ENCODE data around the gene MTAP. TPM values are rescaled to one million over a fixed set of nuclear protein-coding genes. Genes with fewer than 3 reads are reported as not detected.
A peak's percentile ranks its signal among the peaks of the same experiment; 100 is the strongest.

MTAP gene
- total and polyA plus RNA-seq, 2 of the 13 experiments (the other 11 are each of a cell fraction or from before 2014, with no cell fraction given): 16.7 to 51.2 TPM

DNA sequence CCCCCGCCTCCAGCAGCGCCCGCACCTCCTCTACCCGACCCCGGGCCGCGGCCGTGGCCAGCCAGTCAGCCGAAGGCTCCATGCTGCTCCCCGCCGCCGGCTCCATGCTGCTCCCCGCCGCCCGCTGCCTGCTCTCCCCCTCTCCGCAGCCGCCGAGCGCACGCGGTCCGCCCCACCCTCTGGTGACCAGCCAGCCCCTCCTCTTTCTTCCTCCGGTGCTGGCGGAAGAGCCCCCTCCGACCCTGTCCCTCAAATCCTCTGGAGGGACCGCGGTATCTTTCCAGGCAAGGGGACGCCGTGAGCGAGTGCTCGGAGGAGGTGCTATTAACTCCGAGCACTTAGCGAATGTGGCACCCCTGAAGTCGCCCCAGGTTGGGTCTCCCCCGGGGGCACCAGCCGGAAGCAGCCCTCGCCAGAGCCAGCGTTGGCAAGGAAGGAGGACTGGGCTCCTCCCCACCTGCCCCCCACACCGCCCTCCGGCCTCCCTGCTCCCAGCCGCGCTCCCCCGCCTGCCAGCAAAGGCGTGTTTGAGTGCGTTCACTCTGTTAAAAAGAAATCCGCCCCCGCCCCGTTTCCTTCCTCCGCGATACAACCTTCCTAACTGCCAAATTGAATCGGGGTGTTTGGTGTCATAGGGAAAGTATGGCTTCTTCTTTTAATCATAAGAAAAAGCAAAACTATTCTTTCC is 172.4 kb downstream of the MTAP start (continued):
- TF ChIP-seq SOX6 (IDR thresholded peaks at IDR 0.05) (no peak), SOX6 (CRISPR knock-in tag; IDR thresholded peaks at IDR 0.05) (no peak), ZNF672 (CRISPR knock-in tag; IDR thresholded peaks at IDR 0.05) (no peak), ATF5 (CRISPR knock-in tag; IDR thresholded peaks at IDR 0.05; ENCODE audit: low read depth) (no peak), CCDC6 (CRISPR knock-in tag; IDR thresholded peaks at IDR 0.05) (no peak), RORA (CRISPR knock-in tag; IDR thresholded peaks at IDR 0.05) (no peak), CREB1 (IDR thresholded peaks at IDR 0.05) (no peak), CREB1 (CRISPR knock-in tag; IDR thresholded peaks at IDR 0.05) (no peak), SKI (IDR thresholded peaks at IDR 0.05; ENCODE audit: partially characterized antibody) (no peak), FOXJ3 (CRISPR knock-in tag; IDR thresholded peaks at IDR 0.05; ENCODE audit: borderline replicate concordance) (no peak), KLF9 (CRISPR knock-in tag; IDR thresholded peaks at IDR 0.05; ENCODE audit: low read depth) (no peak), FOXA1 (IDR thresholded peaks at IDR 0.05) (no peak), FOXA1 (CRISPR knock-in tag; IDR thresholded peaks at IDR 0.05) (no peak), ZNF232 (CRISPR knock-in tag; IDR thresholded peaks at IDR 0.05; ENCODE audit: borderline replicate concordance) (no peak), POGK (CRISPR knock-in tag; conservative IDR thresholded peaks at IDR 0.05) (peak; percentile 51; the same call in 1 of the 2 replicates), PBX3 (CRISPR knock-in tag; IDR thresholded peaks at IDR 0.05; ENCODE audit: borderline replicate concordance) (no peak), KAT8 (CRISPR knock-in tag; IDR thresholded peaks at IDR 0.05) (0 out of 2 replicates have a peak, but pooled peaks have one; percentile 4), ZNF33B (CRISPR knock-in tag; IDR thresholded peaks at IDR 0.05) (no peak), DMTF1 (CRISPR knock-in tag; IDR thresholded peaks at IDR 0.05) (no peak)
- TF ChIP-seq, protein P1, sequence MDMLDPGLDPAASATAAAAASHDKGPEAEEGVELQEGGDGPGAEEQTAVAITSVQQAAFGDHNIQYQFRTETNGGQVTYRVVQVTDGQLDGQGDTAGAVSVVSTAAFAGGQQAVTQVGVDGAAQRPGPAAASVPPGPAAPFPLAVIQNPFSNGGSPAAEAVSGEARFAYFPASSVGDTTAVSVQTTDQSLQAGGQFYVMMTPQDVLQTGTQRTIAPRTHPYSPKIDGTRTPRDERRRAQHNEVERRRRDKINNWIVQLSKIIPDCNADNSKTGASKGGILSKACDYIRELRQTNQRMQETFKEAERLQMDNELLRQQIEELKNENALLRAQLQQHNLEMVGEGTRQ (IDR thresholded peaks at IDR 0.05; ENCODE audit: low read depth, low read length): no peak
- TF ChIP-seq, protein P1 (CRISPR knock-in tag; IDR thresholded peaks at IDR 0.05; ENCODE audit: borderline replicate concordance): no peak
- TF ChIP-seq, protein P2, sequence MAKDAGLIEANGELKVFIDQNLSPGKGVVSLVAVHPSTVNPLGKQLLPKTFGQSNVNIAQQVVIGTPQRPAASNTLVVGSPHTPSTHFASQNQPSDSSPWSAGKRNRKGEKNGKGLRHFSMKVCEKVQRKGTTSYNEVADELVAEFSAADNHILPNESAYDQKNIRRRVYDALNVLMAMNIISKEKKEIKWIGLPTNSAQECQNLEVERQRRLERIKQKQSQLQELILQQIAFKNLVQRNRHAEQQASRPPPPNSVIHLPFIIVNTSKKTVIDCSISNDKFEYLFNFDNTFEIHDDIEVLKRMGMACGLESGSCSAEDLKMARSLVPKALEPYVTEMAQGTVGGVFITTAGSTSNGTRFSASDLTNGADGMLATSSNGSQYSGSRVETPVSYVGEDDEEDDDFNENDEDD (CRISPR knock-in tag; IDR thresholded peaks at IDR 0.05; ENCODE audit: borderline replicate concordance): peak; percentile 51; the same call in 1 of the 2 replicates
